HFFc6 (cell line): Measurements from ENCODE around the gene STX12. TPM values are rescaled to one million over a fixed set of nuclear protein-coding genes. Genes with fewer than 3 reads are reported as not detected.
A peak's percentile ranks its signal among the peaks of the same experiment; 100 is the strongest.

Experiments used
- DNase-seq: peaks from one replicate; pipeline ENCODE4 v3.0.0-alpha.2; 2018
- H3K27ac Mint-ChIP-seq: 2 replicates; pipeline ENCODE4 v1.8.0; 2020; ENCODE audit warnings: mild to moderate bottlenecking, mixed read lengths
- H3K27me3 Mint-ChIP-seq: 2 replicates; pipeline ENCODE4 v1.8.0; 2021; ENCODE audit warnings: mild to moderate bottlenecking, moderate library complexity, mixed read lengths; ENCODE audit not compliant: insufficient read depth
- H3K36me3 Mint-ChIP-seq: 2 replicates; pipeline ENCODE4 v1.8.0; 2021; ENCODE audit warnings: low read depth, mixed read lengths
- H3K4me1 Mint-ChIP-seq: 2 replicates; pipeline ENCODE4 v1.8.0; 2020; ENCODE audit warnings: low read depth, mixed read lengths
- H3K4me3 Mint-ChIP-seq: 2 replicates; pipeline ENCODE4 v1.8.0; 2020; ENCODE audit warnings: mild to moderate bottlenecking, moderate library complexity, mixed read lengths
- H3K9me3 Mint-ChIP-seq: 2 replicates; pipeline ENCODE4 v1.8.0; 2020; ENCODE audit warnings: mild to moderate bottlenecking, mixed read lengths
- total RNA-seq, 6 experiments: library from RNA; stranded (reverse); fragmentation: NEBNext Ultra II Directional; extraction: Animal tissue kit (Norgen Biotek cat#: 25700); gene quantifications; 2 replicates in 1 of 6; 3 replicates in 5 of 6; pipeline ENCODE4 v1.2.3, GENCODE V29; 2021
- TF ChIP-seq, protein P1 (sequence below): fragments of 200-600 bp; sonication (generic); IDR thresholded peaks from 2 replicates; pipeline ENCODE4 v1.5.0; 2021; ENCODE audit warnings: antibody characterized with exemption, mild to moderate bottlenecking

The STX12 gene
- total RNA-seq, 6 experiments from 2014 or later = 38.6 to 58.1 (median 46.2) TPM

DNA sequence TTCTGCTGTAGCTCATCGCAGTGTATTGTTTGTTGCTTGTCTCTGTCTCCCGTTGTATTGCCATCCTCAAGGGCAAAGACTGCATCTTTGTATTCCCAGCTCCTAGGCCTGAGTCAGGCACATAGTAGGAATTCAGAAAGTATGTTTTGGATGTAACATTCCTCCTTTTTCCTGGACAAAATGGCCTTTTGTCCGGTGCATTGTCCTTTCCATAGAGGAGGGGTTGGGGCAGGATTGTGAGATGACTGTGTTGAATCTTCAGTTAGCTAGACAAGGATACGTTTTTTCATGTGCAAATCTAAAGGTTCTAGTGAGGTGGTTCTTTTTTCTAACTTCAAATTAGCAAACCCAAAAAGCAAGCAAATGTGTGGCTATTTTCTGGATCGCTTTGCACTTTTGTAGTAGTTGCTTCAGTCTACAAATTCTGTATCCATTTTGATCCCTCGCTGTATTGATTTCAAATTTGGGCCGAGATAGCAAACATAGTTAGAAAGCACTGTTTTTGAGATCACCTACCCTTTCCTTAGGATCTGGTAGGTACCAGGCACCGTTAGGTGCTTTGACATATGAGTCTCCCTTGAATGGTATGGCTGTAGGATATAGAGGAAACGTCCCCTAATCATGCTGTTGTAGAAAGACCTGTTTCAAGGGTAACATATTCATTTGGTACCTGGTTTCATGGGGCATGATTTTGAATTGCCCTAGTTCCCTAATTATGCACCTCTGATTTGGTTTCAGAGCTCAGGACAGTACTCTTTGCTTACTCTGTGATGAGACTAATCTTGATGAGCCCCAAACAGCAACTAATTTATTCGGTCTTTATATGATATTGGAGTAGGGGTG lies 58.8 kb downstream of the STX12 start:
- peak overlapping the region; percentile 97 for H3K27ac Mint-ChIP-seq
- H3K4me1 Mint-ChIP-seq = peaks cover 23% of the 10 kb centered on the region
- no peak for DNase-seq
- H3K4me3 Mint-ChIP-seq = peak overlapping the region; percentile 97
- H3K27me3 Mint-ChIP-seq = no peaks in the 10 kb centered on the region; the same call in 1 of the 2 replicates
- H3K9me3 Mint-ChIP-seq = peaks cover 11% of the 10 kb centered on the region; the same call in 1 of the 2 replicates
- peaks cover 12% of the 10 kb centered on the region for H3K36me3 Mint-ChIP-seq
- TF ChIP-seq, protein P1, sequence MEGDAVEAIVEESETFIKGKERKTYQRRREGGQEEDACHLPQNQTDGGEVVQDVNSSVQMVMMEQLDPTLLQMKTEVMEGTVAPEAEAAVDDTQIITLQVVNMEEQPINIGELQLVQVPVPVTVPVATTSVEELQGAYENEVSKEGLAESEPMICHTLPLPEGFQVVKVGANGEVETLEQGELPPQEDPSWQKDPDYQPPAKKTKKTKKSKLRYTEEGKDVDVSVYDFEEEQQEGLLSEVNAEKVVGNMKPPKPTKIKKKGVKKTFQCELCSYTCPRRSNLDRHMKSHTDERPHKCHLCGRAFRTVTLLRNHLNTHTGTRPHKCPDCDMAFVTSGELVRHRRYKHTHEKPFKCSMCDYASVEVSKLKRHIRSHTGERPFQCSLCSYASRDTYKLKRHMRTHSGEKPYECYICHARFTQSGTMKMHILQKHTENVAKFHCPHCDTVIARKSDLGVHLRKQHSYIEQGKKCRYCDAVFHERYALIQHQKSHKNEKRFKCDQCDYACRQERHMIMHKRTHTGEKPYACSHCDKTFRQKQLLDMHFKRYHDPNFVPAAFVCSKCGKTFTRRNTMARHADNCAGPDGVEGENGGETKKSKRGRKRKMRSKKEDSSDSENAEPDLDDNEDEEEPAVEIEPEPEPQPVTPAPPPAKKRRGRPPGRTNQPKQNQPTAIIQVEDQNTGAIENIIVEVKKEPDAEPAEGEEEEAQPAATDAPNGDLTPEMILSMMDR = no peak

GRCh38 chr1:27832762-27833161 lies 59.7 kb downstream of the STX12 start:
- peak overlapping the region; percentile 97 for H3K4me3 Mint-ChIP-seq
- peak overlapping the region; percentile 97 for H3K27ac Mint-ChIP-seq
- H3K9me3 Mint-ChIP-seq = peaks cover 11% of the 10 kb centered on the region; the same call in 1 of the 2 replicates
- DNase-seq = peak; percentile 35
- TF ChIP-seq, protein P1 = no peak
- H3K27me3 Mint-ChIP-seq = no peaks in the 10 kb centered on the region; the same call in 1 of the 2 replicates
- peaks cover 12% of the 10 kb centered on the region for H3K36me3 Mint-ChIP-seq
- peaks cover 23% of the 10 kb centered on the region for H3K4me1 Mint-ChIP-seq

DNA sequence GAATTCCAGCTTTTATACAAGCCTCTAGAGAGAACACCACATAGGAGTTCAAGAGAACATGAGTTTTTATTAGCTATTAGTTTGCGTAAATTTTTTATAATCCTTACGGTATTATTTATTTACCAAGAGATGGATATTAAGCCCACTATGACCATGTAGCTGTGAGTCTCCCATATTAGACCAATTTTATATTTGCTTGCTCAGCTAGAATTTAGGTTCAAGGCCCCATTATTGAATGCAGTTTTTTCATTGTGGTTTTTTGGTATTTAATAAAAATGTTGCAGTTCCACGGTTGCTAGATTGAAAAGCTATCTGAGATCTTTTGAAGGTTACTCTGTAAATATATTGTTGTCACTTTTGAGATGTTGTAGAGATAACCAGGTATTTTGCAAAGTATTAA lies 60.5 kb downstream of the STX12 start:
- Mint-ChIP-seq H3K27me3 (no peaks in the 10 kb centered on the region; the same call in 1 of the 2 replicates), H3K36me3 (peaks cover 12% of the 10 kb centered on the region), H3K4me1 (peaks cover 23% of the 10 kb centered on the region), H3K4me3 (no peak overlapping the region; the same call in 1 of the 2 replicates), H3K9me3 (peaks cover 11% of the 10 kb centered on the region; the same call in 1 of the 2 replicates), H3K27ac (no peak overlapping the region)
- DNase-seq = no peak
- TF ChIP-seq, protein P1 = no peak

DNA sequence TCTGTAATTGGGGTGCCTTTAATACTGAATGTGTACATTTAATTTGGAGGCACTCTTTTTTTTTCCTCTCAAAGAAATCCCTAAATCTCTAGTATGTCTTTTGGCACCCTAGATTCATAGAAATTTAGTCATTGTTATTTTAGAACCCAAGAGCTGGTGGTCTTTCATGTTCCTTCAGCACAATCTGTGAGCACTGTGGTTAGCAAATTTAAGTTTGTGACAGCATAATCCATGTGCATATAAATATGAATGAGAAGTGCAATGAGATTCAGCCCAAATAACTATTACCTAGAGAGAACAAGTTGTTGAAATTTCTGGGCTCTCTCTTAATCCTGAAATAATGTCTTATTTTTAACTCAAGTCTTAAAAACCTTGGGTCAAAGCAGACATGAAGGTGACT lies 62.0 kb downstream of the STX12 start:
- Mint-ChIP-seq H3K9me3 (peaks cover 11% of the 10 kb centered on the region; the same call in 1 of the 2 replicates), H3K27ac (no peak overlapping the region), H3K36me3 (peaks cover 17% of the 10 kb centered on the region), H3K4me1 (peaks cover 23% of the 10 kb centered on the region), H3K4me3 (no peak overlapping the region), H3K27me3 (no peaks in the 10 kb centered on the region; the same call in 1 of the 2 replicates)
- TF ChIP-seq, protein P1 = no peak
- no peak for DNase-seq

- Mint-ChIP-seq H3K36me3 (peaks cover 17% of the 10 kb centered on the region), H3K4me1 (peaks cover 23% of the 10 kb centered on the region), H3K9me3 (peaks cover 11% of the 10 kb centered on the region; the same call in 1 of the 2 replicates), H3K27me3 (no peaks in the 10 kb centered on the region), H3K4me3 (no peak overlapping the region), H3K27ac (no peak overlapping the region; the same call in 1 of the 2 replicates)
- TF ChIP-seq, protein P1 = no peak
- no peak for DNase-seq
These were observed 62.5 kb downstream of the STX12 start for GRCh38 chr1:27835501-27835900.
